ENCODE results near the gene COPG1.

- peak; percentile 59 for TF ChIP-seq POLR2AphosphoS5 (IDR thresholded peaks at IDR 0.05; ENCODE audit: insufficient read depth, low read depth, low read length)
- no peak for TF ChIP-seq CTCF (IDR thresholded peaks at IDR 0.05; ENCODE audit: extremely low read depth in 1 of 2, insufficient read depth in 1 of 2, low read depth in 1 of 2, low read length in 2 of 2)
- no peak for TF ChIP-seq POLR2A (IDR thresholded peaks at IDR 0.05; ENCODE audit: low read depth, low read length)
- TF ChIP-seq JUN (IDR thresholded peaks at IDR 0.05; ENCODE audit: borderline replicate concordance, insufficient read depth, insufficient read length, low read depth) = peak; percentile 73
- no peak for TF ChIP-seq EZH2 (IDR thresholded peaks at IDR 0.05; ENCODE audit: borderline replicate concordance, low read depth, low read length, severe bottlenecking)
- TF ChIP-seq GATA2 (IDR thresholded peaks at IDR 0.05; ENCODE audit: insufficient read depth, insufficient read length, low read depth, low read length) = peak; percentile 95
- TF ChIP-seq MAX (IDR thresholded peaks at IDR 0.05; ENCODE audit: insufficient read depth, insufficient read length) = no peak
Measured at GRCh38 chr3:129226374-129226773, 23.0 kb upstream of the COPG1 start.
